ENCODE data around the gene HHAT.

Gene HHAT

GRCh38 chr1:210367566-210367965, 38.9 kb downstream of the HHAT start:
- Histone ChIP-seq H3K27me3 (replicated peaks; ENCODE audit: control insufficient read depth, insufficient read depth, low read length, poor library complexity, severe bottlenecking) (no peaks in the 10 kb centered on the region), H3K27ac (ENCODE audit: insufficient read depth, low read length, poor library complexity, severe bottlenecking) (no peak overlapping the region), H3K36me3 (ENCODE audit: control insufficient read depth, insufficient read depth, low read length) (no peaks in the 10 kb centered on the region), H3K4me3 (ENCODE audit: insufficient read depth, low read depth, low read length, poor library complexity, severe bottlenecking) (no peak overlapping the region), H3K9me3 (ENCODE audit: control insufficient read depth, low read length) (no peaks in the 10 kb centered on the region), H3K4me1 (ENCODE audit: control insufficient read depth, insufficient read depth, low read length, poor library complexity, severe bottlenecking) (no peaks in the 10 kb centered on the region)
- DNase-seq = no peak

- DNase-seq = no peak
- no peaks in the 10 kb centered on the region for H3K36me3 ChIP-seq (ENCODE audit: control insufficient read depth, insufficient read depth, low read length)
Measured at GRCh38 chr1:210369425-210369824, 40.7 kb downstream of the HHAT start.

DNA sequence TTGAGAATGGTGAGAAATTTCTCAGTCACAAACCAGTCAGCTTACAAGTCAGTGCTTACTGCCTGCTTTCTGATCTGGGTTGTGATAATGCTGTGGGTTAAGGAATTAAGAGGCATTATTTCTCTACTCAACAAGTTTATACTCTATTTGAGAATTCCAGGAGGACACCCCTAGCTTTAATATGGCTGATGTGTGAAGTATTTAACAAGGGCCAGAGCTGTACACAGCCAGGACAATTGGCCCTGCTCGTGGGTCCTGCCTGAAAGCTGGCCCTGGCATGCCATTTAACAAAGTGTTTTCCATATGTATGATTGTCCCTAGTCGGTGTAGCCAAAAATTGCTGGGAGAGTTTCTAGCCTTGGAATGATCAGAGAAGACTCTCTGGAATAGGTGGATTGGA, 43.2 kb downstream of the HHAT start:
- H3K4me1 ChIP-seq (ENCODE audit: control insufficient read depth, insufficient read depth, low read length, poor library complexity, severe bottlenecking) = peaks cover 4% of the 10 kb centered on the region
- no peaks in the 10 kb centered on the region for H3K9me3 ChIP-seq (ENCODE audit: control insufficient read depth, low read length)
- no peaks in the 10 kb centered on the region for H3K27me3 ChIP-seq (replicated peaks; ENCODE audit: control insufficient read depth, insufficient read depth, low read length, poor library complexity, severe bottlenecking)
- H3K27ac ChIP-seq (ENCODE audit: insufficient read depth, low read length, poor library complexity, severe bottlenecking) = no peak overlapping the region
- H3K36me3 ChIP-seq (ENCODE audit: control insufficient read depth, insufficient read depth, low read length) = no peaks in the 10 kb centered on the region
- H3K4me3 ChIP-seq (ENCODE audit: insufficient read depth, low read depth, low read length, poor library complexity, severe bottlenecking) = no peak overlapping the region
- no peak for DNase-seq

More at GRCh38 chr1:210369425-210369824, 40.7 kb downstream of the HHAT start:
- Histone ChIP-seq H3K4me3 (ENCODE audit: insufficient read depth, low read depth, low read length, poor library complexity, severe bottlenecking) (no peak overlapping the region), H3K9me3 (ENCODE audit: control insufficient read depth, low read length) (no peaks in the 10 kb centered on the region), H3K27me3 (replicated peaks; ENCODE audit: control insufficient read depth, insufficient read depth, low read length, poor library complexity, severe bottlenecking) (no peaks in the 10 kb centered on the region), H3K4me1 (ENCODE audit: control insufficient read depth, insufficient read depth, low read length, poor library complexity, severe bottlenecking) (peaks cover 4% of the 10 kb centered on the region), H3K27ac (ENCODE audit: insufficient read depth, low read length, poor library complexity, severe bottlenecking) (no peak overlapping the region)

GRCh38 chr1:210372491-210372890, 43.8 kb downstream of the HHAT start:
- H3K9me3 ChIP-seq (ENCODE audit: control insufficient read depth, low read length) = no peaks in the 10 kb centered on the region

DNA sequence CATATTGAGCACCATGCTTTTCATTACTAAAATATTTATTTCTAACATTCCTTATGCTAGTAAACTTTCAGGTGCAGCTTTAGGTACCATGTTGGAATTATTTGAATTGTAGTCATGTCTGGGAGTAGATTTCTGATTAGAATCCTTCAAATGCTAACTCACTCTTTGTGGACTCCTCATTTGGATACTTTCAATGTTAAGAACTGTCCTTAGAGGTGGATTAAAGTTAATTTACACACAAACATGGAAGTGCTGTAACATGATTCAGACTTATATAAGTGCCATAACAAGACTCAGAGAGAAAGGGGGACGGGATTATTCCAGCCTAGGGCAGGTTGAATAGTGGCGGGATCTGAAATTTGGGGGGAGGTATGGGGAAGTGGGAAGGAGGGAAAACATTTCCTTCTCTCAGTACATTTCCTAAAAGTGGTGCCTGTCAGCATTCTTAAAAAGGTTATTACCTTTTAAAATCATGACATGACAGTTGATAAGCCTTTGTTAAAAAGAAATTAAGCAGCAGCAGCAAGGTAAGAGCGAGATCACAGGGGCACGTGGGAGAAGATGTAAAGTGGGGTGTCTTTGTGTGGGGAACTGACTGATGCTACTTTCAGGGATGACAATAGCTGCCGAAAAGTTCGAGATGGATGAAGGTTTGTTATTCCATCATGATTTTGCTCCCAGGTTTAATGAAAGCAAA, 44.4 kb downstream of the HHAT start:
- no peak for DNase-seq
- Histone ChIP-seq H3K9me3 (ENCODE audit: control insufficient read depth, low read length) (no peaks in the 10 kb centered on the region), H3K36me3 (ENCODE audit: control insufficient read depth, insufficient read depth, low read length) (no peaks in the 10 kb centered on the region), H3K27ac (ENCODE audit: insufficient read depth, low read length, poor library complexity, severe bottlenecking) (no peak overlapping the region), H3K4me3 (ENCODE audit: insufficient read depth, low read depth, low read length, poor library complexity, severe bottlenecking) (no peak overlapping the region), H3K4me1 (ENCODE audit: control insufficient read depth, insufficient read depth, low read length, poor library complexity, severe bottlenecking) (peaks cover 4% of the 10 kb centered on the region), H3K27me3 (replicated peaks; ENCODE audit: control insufficient read depth, insufficient read depth, low read length, poor library complexity, severe bottlenecking) (no peaks in the 10 kb centered on the region)

More at GRCh38 chr1:210372491-210372890, 43.8 kb downstream of the HHAT start:
- H3K27ac ChIP-seq (ENCODE audit: insufficient read depth, low read length, poor library complexity, severe bottlenecking) = no peak overlapping the region
- H3K27me3 ChIP-seq (replicated peaks; ENCODE audit: control insufficient read depth, insufficient read depth, low read length, poor library complexity, severe bottlenecking) = no peaks in the 10 kb centered on the region
- no peak overlapping the region for H3K4me3 ChIP-seq (ENCODE audit: insufficient read depth, low read depth, low read length, poor library complexity, severe bottlenecking)
- H3K4me1 ChIP-seq (ENCODE audit: control insufficient read depth, insufficient read depth, low read length, poor library complexity, severe bottlenecking) = peaks cover 4% of the 10 kb centered on the region
- no peak for DNase-seq
- no peaks in the 10 kb centered on the region for H3K36me3 ChIP-seq (ENCODE audit: control insufficient read depth, insufficient read depth, low read length)

GRCh38 chr1:210373628-210373877, 44.9 kb downstream of the HHAT start:
- no peak for DNase-seq
- Histone ChIP-seq H3K4me1 (ENCODE audit: control insufficient read depth, insufficient read depth, low read length, poor library complexity, severe bottlenecking) (peaks cover 4% of the 10 kb centered on the region), H3K4me3 (ENCODE audit: insufficient read depth, low read depth, low read length, poor library complexity, severe bottlenecking) (no peak overlapping the region), H3K36me3 (ENCODE audit: control insufficient read depth, insufficient read depth, low read length) (no peaks in the 10 kb centered on the region), H3K27me3 (replicated peaks; ENCODE audit: control insufficient read depth, insufficient read depth, low read length, poor library complexity, severe bottlenecking) (no peaks in the 10 kb centered on the region), H3K9me3 (ENCODE audit: control insufficient read depth, low read length) (no peaks in the 10 kb centered on the region), H3K27ac (ENCODE audit: insufficient read depth, low read length, poor library complexity, severe bottlenecking) (no peak overlapping the region)

- H3K9me3 ChIP-seq (ENCODE audit: control insufficient read depth, low read length) = no peaks in the 10 kb centered on the region
- no peaks in the 10 kb centered on the region for H3K27me3 ChIP-seq (replicated peaks; ENCODE audit: control insufficient read depth, insufficient read depth, low read length, poor library complexity, severe bottlenecking)
- no peak overlapping the region for H3K4me3 ChIP-seq (ENCODE audit: insufficient read depth, low read depth, low read length, poor library complexity, severe bottlenecking)
- no peak overlapping the region for H3K27ac ChIP-seq (ENCODE audit: insufficient read depth, low read length, poor library complexity, severe bottlenecking)
- no peaks in the 10 kb centered on the region for H3K36me3 ChIP-seq (ENCODE audit: control insufficient read depth, insufficient read depth, low read length)
- peaks cover 4% of the 10 kb centered on the region for H3K4me1 ChIP-seq (ENCODE audit: control insufficient read depth, insufficient read depth, low read length, poor library complexity, severe bottlenecking)
- DNase-seq = peak; percentile 54 to 70 (median 60)
Measured at GRCh38 chr1:210373878-210374599, 45.3 kb downstream of the HHAT start.

- H3K4me1 ChIP-seq (ENCODE audit: control insufficient read depth, insufficient read depth, low read length, poor library complexity, severe bottlenecking) = peaks cover 4% of the 10 kb centered on the region
- H3K9me3 ChIP-seq (ENCODE audit: control insufficient read depth, low read length) = no peaks in the 10 kb centered on the region
- DNase-seq = no peak
- no peak overlapping the region for H3K4me3 ChIP-seq (ENCODE audit: insufficient read depth, low read depth, low read length, poor library complexity, severe bottlenecking)
- H3K36me3 ChIP-seq (ENCODE audit: control insufficient read depth, insufficient read depth, low read length) = no peaks in the 10 kb centered on the region
- no peak overlapping the region for H3K27ac ChIP-seq (ENCODE audit: insufficient read depth, low read length, poor library complexity, severe bottlenecking)
- no peaks in the 10 kb centered on the region for H3K27me3 ChIP-seq (replicated peaks; ENCODE audit: control insufficient read depth, insufficient read depth, low read length, poor library complexity, severe bottlenecking)
Measured at GRCh38 chr1:210374600-210374953, 45.9 kb downstream of the HHAT start.

- Histone ChIP-seq H3K4me3 (ENCODE audit: insufficient read depth, low read depth, low read length, poor library complexity, severe bottlenecking) (no peak overlapping the region), H3K27ac (ENCODE audit: insufficient read depth, low read length, poor library complexity, severe bottlenecking) (no peak overlapping the region), H3K36me3 (ENCODE audit: control insufficient read depth, insufficient read depth, low read length) (no peaks in the 10 kb centered on the region), H3K9me3 (ENCODE audit: control insufficient read depth, low read length) (no peaks in the 10 kb centered on the region), H3K27me3 (replicated peaks; ENCODE audit: control insufficient read depth, insufficient read depth, low read length, poor library complexity, severe bottlenecking) (no peaks in the 10 kb centered on the region), H3K4me1 (ENCODE audit: control insufficient read depth, insufficient read depth, low read length, poor library complexity, severe bottlenecking) (peaks cover 4% of the 10 kb centered on the region)
- no peak for DNase-seq
Measured at GRCh38 chr1:210376836-210377372, 48.2 kb downstream of the HHAT start.

GRCh38 chr1:210377731-210378333, 49.1 kb downstream of the HHAT start:
- Histone ChIP-seq H3K27me3 (replicated peaks; ENCODE audit: control insufficient read depth, insufficient read depth, low read length, poor library complexity, severe bottlenecking) (no peaks in the 10 kb centered on the region), H3K27ac (ENCODE audit: insufficient read depth, low read length, poor library complexity, severe bottlenecking) (no peak overlapping the region), H3K36me3 (ENCODE audit: control insufficient read depth, insufficient read depth, low read length) (no peaks in the 10 kb centered on the region), H3K4me3 (ENCODE audit: insufficient read depth, low read depth, low read length, poor library complexity, severe bottlenecking) (no peak overlapping the region), H3K4me1 (ENCODE audit: control insufficient read depth, insufficient read depth, low read length, poor library complexity, severe bottlenecking) (peaks cover 4% of the 10 kb centered on the region), H3K9me3 (ENCODE audit: control insufficient read depth, low read length) (no peaks in the 10 kb centered on the region)
- DNase-seq = no peak
